Upper lobe of left lung (tissue), 6 donors: ENCODE measurements around the gene KRT32. TPM values are rescaled to one million over a fixed set of nuclear protein-coding genes. Genes with fewer than 3 reads are reported as not detected.

ENCODE experiments used
- ATAC-seq, 2 donors: fragments of 200-7000 bp; cut with Tn5 transposase; one replicate each; pipeline ENCODE4 v1.9.1; 2022; ENCODE audit warnings: mild to moderate bottlenecking in 2 of 2, moderate library complexity in 2 of 2; ENCODE audit not compliant: low FRiP score in 2 of 2
- DNase-seq, 2 donors: peaks; one replicate each; pipeline ENCODE4 v3.0.0-alpha.2; 2019 to 2020
- H3K27ac ChIP-seq, 4 donors: fragments of 200-600 bp; sonication (generic); one replicate each; pipeline ENCODE4 v1.5.1; 2016 to 2019
- H3K27me3 ChIP-seq, 4 donors: fragments of 200-600 bp; sonication (generic); one replicate each; pipeline ENCODE4 v1.5.1; 2017 to 2019
- H3K36me3 ChIP-seq, 4 donors: fragments of 200-600 bp; sonication (generic); one replicate each; pipeline ENCODE4 v1.5.1; 2016 to 2019
- H3K4me1 ChIP-seq, 4 donors: fragments of 200-600 bp; sonication (generic); one replicate each; pipeline ENCODE4 v1.5.1; 2018 to 2019
- H3K4me3 ChIP-seq, 4 donors: fragments of 200-600 bp; sonication (generic); one replicate each; pipeline ENCODE4 v1.5.1; 2017 to 2019; ENCODE audit warnings: mild to moderate bottlenecking in 2 of 4, moderate library complexity in 1 of 4
- H3K9me3 ChIP-seq, 4 donors: fragments of 200-600 bp; sonication (generic); one replicate each; pipeline ENCODE4 v1.5.1; 2018 to 2019
- CTCF ChIP-seq, 6 experiments: fragments of 450-650 bp in 4 of 6; fragments of 200-600 bp in 2 of 6; sonication (generic) in 2 of 6; IDR thresholded peaks; one replicate each; pipeline ENCODE4 v1.5.1; 2016 to 2019; ENCODE audit warnings: antibody characterized with exemption in 6 of 6
- EP300 ChIP-seq, 4 donors: sonication (generic); formaldehyde crosslinking; IDR thresholded peaks; one replicate each; pipeline ENCODE4 v1.5.1; 2017; ENCODE audit warnings: antibody characterized with exemption in 4 of 4, control low read depth in 2 of 4
- POLR2A ChIP-seq, 4 donors: fragments of 450-650 bp; IDR thresholded peaks; one replicate each; pipeline ENCODE4 v1.5.1; 2016 to 2017; ENCODE audit warnings: antibody characterized with exemption in 4 of 4, mild to moderate bottlenecking in 2 of 4
- POLR2AphosphoS5 ChIP-seq, 2 donors: sonication (generic); formaldehyde crosslinking; IDR thresholded peaks; one replicate each; pipeline ENCODE4 v1.5.1; 2017; ENCODE audit warnings: antibody characterized with exemption in 2 of 2
- WGBS, 2 donors: methylation state at CpG; one replicate each; pipeline ENCODE4 v1.1.5; 2017 to 2018; 5-methylcytosine and 5-hydroxymethylcytosine counted together
- total RNA-seq, 6 donors: library from RNA; depleted of rRNA in 4 of 6; stranded (reverse); fragments of >200 nt in 4 of 6; gene quantifications; one replicate each; pipeline versions ENCODE4 v1.1.0 to v1.2.1, GENCODE V29; 2016 to 2021
- donor health status: DM: no; HTN: no; CAD: no; lungs with moderate emphysema.
- donor health status: DM: no; HTN: yes; CAD: no; lungs with severe emphysema.

KRT32 gene
- total RNA-seq, 6 donors from 2014 or later: not detected

- no peak for DNase-seq
- ATAC-seq: no peak
- Histone ChIP-seq H3K36me3 (no peaks in the 10 kb centered on the region), H3K4me1 (peaks cover 0 to 9% (median 0%) of the 10 kb centered on the region in 4 donors), H3K27ac (no peak overlapping the region), H3K27me3 (no peaks in the 10 kb centered on the region), H3K9me3 (no peaks in the 10 kb centered on the region), H3K4me3 (no peak overlapping the region)
- TF ChIP-seq CTCF (IDR thresholded peaks at IDR 0.05): no peak
- TF ChIP-seq EP300 (IDR thresholded peaks at IDR 0.05): no peak
- no peak for TF ChIP-seq POLR2A (IDR thresholded peaks at IDR 0.05)
- TF ChIP-seq POLR2AphosphoS5 (IDR thresholded peaks at IDR 0.05): no peak
- 69 to 75% methylated on average over 9 of the region's 9 CpGs for WGBS, 2 donors
Measured at GRCh38 chr17:41421116-41421515, 46.1 kb downstream of the KRT32 start.

GRCh38 chr17:41420134-41420533 is 47.1 kb downstream of the KRT32 start:
- no peak for ATAC-seq
- Histone ChIP-seq H3K9me3 (no peaks in the 10 kb centered on the region), H3K27me3 (no peaks in the 10 kb centered on the region), H3K4me3 (no peak overlapping the region), H3K27ac (no peak overlapping the region), H3K36me3 (no peaks in the 10 kb centered on the region), H3K4me1 (peaks cover 0 to 9% (median 0%) of the 10 kb centered on the region in 4 donors)
- TF ChIP-seq EP300 (IDR thresholded peaks at IDR 0.05) (no peak), CTCF (IDR thresholded peaks at IDR 0.05) (no peak), POLR2A (IDR thresholded peaks at IDR 0.05) (no peak), POLR2AphosphoS5 (IDR thresholded peaks at IDR 0.05) (no peak)
- WGBS, 2 donors: 66 to 73% methylated on average over 4 of the region's 4 CpGs
- DNase-seq: no peak

GRCh38 chr17:41419716-41420115 is 47.5 kb downstream of the KRT32 start:
- 88 to 94% methylated on average over 2 to 4 of the region's 4 CpGs for WGBS, 2 donors
- ATAC-seq (no peak), DNase-seq (no peak)
- H3K4me3 ChIP-seq: no peak overlapping the region
- TF ChIP-seq POLR2A (IDR thresholded peaks at IDR 0.05) (no peak), CTCF (IDR thresholded peaks at IDR 0.05) (no peak), EP300 (IDR thresholded peaks at IDR 0.05) (no peak)
- H3K4me1 ChIP-seq: peaks cover 0 to 9% (median 0%) of the 10 kb centered on the region in 4 donors
- H3K9me3 ChIP-seq: no peaks in the 10 kb centered on the region
- no peaks in the 10 kb centered on the region for H3K27me3 ChIP-seq
- H3K36me3 ChIP-seq: no peaks in the 10 kb centered on the region
- no peak overlapping the region for H3K27ac ChIP-seq

- H3K36me3 ChIP-seq: no peaks in the 10 kb centered on the region
- no peak overlapping the region for H3K4me3 ChIP-seq
- no peak overlapping the region for H3K27ac ChIP-seq
- no peaks in the 10 kb centered on the region for H3K27me3 ChIP-seq
- 88 to 93% methylated on average over 7 of the region's 7 CpGs for WGBS, 2 donors
- H3K4me1 ChIP-seq: peaks cover 0 to 9% (median 2%) of the 10 kb centered on the region in 4 donors
- ATAC-seq (no peak), DNase-seq (no peak)
- no peak for TF ChIP-seq EP300 (IDR thresholded peaks at IDR 0.05)
- TF ChIP-seq POLR2AphosphoS5 (IDR thresholded peaks at IDR 0.05): no peak
- no peak for TF ChIP-seq CTCF (IDR thresholded peaks at IDR 0.05)
- no peak for TF ChIP-seq POLR2A (IDR thresholded peaks at IDR 0.05)
- H3K9me3 ChIP-seq: no peaks in the 10 kb centered on the region
Measured at GRCh38 chr17:41418116-41418860, 48.9 kb downstream of the KRT32 start.

- H3K27ac ChIP-seq: no peak overlapping the region
- no peak for ATAC-seq
- TF ChIP-seq CTCF (IDR thresholded peaks at IDR 0.05) (peak in 2 of 6 experiments; percentile 13 to 26), POLR2A (IDR thresholded peaks at IDR 0.05) (no peak)
Measured at GRCh38 chr17:41417576-41418015, 49.6 kb downstream of the KRT32 start.

More at GRCh38 chr17:41417576-41418015, 49.6 kb downstream of the KRT32 start:
- peaks cover 0 to 9% (median 2%) of the 10 kb centered on the region in 4 donors for H3K4me1 ChIP-seq
- 50 to 52% methylated on average over 4 of the region's 4 CpGs for WGBS, 2 donors
- H3K36me3 ChIP-seq: no peaks in the 10 kb centered on the region
- H3K9me3 ChIP-seq: no peaks in the 10 kb centered on the region
- H3K27me3 ChIP-seq: no peaks in the 10 kb centered on the region
- DNase-seq: no peak
- H3K4me3 ChIP-seq: no peak overlapping the region
